Activated naive CD8-positive, alpha-beta T cell (primary cell): ENCODE results near the gene CRTC2.
"Not testable (repeated sequence)": the region's sequence is repeated elsewhere in the genome, so short reads cannot be mapped to it uniquely, and the experiment has no call there.

Experiments used
- H3K27ac Mint-ChIP-seq: one replicate; pipeline ENCODE4 v1.8.0; 2021; ENCODE audit warnings: mixed read lengths
- H3K27me3 Mint-ChIP-seq: one replicate; pipeline ENCODE4 v1.8.0; 2021; ENCODE audit warnings: mixed read lengths
- H3K36me3 Mint-ChIP-seq: one replicate; pipeline ENCODE4 v1.8.0; 2021; ENCODE audit warnings: mixed read lengths
- H3K4me1 Mint-ChIP-seq: one replicate; pipeline ENCODE4 v1.8.0; 2021; ENCODE audit warnings: low read depth, mixed read lengths
- H3K4me3 Mint-ChIP-seq: one replicate; pipeline ENCODE4 v1.8.0; 2021; ENCODE audit warnings: mild to moderate bottlenecking, mixed read lengths
- H3K9me3 Mint-ChIP-seq: one replicate; pipeline ENCODE4 v1.8.0; 2021; ENCODE audit warnings: low read depth, mixed read lengths

Gene CRTC2, protein sequence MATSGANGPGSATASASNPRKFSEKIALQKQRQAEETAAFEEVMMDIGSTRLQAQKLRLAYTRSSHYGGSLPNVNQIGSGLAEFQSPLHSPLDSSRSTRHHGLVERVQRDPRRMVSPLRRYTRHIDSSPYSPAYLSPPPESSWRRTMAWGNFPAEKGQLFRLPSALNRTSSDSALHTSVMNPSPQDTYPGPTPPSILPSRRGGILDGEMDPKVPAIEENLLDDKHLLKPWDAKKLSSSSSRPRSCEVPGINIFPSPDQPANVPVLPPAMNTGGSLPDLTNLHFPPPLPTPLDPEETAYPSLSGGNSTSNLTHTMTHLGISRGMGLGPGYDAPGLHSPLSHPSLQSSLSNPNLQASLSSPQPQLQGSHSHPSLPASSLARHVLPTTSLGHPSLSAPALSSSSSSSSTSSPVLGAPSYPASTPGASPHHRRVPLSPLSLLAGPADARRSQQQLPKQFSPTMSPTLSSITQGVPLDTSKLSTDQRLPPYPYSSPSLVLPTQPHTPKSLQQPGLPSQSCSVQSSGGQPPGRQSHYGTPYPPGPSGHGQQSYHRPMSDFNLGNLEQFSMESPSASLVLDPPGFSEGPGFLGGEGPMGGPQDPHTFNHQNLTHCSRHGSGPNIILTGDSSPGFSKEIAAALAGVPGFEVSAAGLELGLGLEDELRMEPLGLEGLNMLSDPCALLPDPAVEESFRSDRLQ

DNA sequence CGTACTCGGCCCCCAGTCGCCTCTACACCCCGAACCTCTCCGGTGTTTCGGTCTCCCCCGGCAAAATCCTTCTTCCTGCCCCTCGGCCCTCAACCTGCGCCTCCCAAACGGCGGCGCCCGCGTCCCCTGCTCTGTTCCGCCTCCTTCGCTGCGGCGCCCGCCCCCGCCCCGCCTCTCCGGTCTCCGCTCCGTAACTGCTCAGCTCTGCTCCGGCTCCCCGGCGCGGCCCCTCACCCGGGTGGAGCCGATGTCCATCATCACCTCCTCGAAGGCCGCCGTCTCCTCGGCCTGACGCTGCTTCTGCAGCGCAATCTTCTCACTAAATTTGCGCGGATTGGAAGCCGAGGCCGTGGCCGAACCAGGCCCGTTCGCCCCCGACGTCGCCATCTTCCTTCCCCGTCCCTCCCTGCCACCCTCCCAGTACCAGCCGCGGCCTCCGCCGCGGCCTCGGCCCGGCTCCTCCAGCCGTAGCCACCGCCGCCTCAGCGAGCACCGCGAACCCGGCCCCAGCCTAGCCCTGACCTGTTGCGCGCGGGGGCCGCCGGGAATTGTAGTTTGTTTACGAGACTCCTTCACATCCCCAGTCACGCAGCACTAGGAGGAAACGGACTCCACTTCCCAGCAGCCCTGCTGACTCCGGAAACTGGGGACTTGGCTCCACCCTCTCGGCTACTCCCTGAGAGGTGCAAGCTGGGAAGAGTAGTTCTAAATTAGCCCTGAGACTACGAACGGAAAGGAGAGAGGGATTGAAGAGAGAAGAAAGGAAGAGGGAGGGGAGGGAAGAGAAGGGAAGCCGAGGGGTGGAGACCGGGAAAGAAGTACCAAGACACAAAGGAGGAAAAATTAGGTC lies at the start of gene CRTC2:
Gene CRTC2 (minus strand): TSS at position 502 of the 850 bp plus-strand sequence. CDS start 115 bp downstream, at position 387.
- H3K27ac Mint-ChIP-seq, result peak within 1 kb of the TSS; percentile 96
- H3K4me1 Mint-ChIP-seq, result peaks cover 55% of the 10 kb centered on the region
- no peaks in the 10 kb centered on the region for H3K9me3 Mint-ChIP-seq
- peak within 1 kb of the TSS; percentile 100 for H3K4me3 Mint-ChIP-seq
- H3K27me3 Mint-ChIP-seq, result no peaks in the 10 kb centered on the region
- peaks cover 3% of the 10 kb centered on the region for H3K36me3 Mint-ChIP-seq

DNA sequence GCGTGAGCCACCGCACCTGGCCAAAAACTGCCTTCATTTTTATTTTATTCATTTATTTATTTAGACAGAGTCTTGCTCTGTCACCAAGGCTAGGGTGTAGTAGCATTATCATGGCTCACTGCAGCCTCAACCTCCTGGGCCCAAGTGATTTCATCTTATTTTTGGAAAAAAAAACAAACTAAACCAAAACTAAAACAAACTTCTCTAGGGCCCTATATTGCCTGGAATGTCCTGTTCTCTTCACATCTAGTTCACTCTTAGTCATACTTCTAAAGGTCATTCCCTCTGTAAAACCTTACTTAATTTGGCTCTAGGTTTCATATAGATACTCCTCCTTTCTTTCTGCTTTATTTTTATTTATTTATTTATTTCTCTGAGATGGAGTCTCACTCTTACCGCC lies 47.7 kb upstream of the CRTC2 start:
- H3K36me3 Mint-ChIP-seq, result no peaks in the 10 kb centered on the region
- no peaks in the 10 kb centered on the region for H3K9me3 Mint-ChIP-seq
- H3K4me1 Mint-ChIP-seq, result no peaks in the 10 kb centered on the region
- no peak overlapping the region for H3K27ac Mint-ChIP-seq
- H3K4me3 Mint-ChIP-seq, result no peak overlapping the region
- no peaks in the 10 kb centered on the region for H3K27me3 Mint-ChIP-seq

DNA sequence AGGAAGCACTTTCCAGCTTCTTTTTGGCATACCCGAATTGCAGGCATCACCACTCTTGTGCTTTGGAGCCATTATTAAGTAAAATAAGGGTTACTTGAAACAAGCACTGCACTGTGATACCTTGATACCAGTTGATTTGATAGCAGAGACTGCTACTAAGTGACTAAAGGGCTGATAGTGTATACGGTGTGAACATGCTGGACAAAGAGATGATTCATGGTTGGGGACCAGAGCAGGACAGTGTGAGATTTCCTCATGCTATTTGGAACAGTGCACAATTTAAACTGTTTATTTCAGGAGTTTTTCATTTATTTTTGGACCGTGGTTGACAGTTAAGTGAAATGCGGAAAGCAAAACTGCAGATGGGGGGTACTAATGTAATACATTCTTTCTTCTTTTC lies 42.0 kb upstream of the CRTC2 start:
- Mint-ChIP-seq H3K4me1 (peaks cover under 1% of the 10 kb centered on the region), H3K27me3 (no peaks in the 10 kb centered on the region), H3K36me3 (peaks cover 5% of the 10 kb centered on the region), H3K9me3 (no peaks in the 10 kb centered on the region), H3K27ac (no peak overlapping the region), H3K4me3 (no peak overlapping the region)

DNA sequence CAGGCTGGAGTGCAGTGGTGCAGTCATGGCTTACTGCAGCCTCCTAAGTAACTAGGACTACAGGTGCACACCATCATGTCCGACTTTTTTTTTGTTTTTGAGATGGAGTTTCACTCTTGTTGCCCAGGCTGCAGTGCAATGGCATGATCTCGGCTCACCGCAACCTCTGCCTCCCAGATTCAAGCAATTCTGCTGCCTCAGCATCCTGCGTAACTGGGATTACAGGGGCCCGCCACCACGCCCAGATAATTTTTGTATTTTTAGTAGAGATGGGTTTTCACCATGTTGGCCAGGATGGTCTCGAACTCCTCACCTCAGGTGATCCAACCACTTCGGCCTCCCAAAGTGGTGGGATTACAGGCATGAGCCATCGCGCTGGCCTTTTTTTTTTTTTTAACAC lies 38.5 kb upstream of the CRTC2 start:
- H3K4me3 Mint-ChIP-seq, H3K9me3 Mint-ChIP-seq, H3K27me3 Mint-ChIP-seq, H3K27ac Mint-ChIP-seq: not testable (repeated sequence)
- peaks cover 13% of the 10 kb centered on the region for H3K36me3 Mint-ChIP-seq
- peaks cover 17% of the 10 kb centered on the region for H3K4me1 Mint-ChIP-seq

DNA sequence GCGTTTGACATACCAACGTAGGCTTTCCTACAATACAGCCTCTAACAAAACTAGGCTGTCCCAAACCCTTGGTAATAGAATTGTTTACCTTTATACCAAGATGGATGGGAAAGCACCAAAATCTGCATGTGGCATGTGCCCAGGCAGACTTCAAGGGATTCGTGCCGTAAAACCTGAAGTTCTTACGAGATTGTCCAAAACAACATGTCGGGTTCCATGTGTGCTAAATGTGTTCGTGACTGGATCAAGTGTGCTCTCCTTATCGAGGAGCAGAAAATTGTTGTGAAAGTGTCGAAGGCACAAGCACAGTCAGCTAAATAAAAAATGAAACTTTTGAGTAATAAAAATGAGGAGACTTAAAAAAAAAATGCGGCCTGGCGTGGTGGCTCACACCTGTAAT lies 37.2 kb upstream of the CRTC2 start:
- Mint-ChIP-seq H3K27me3 (no peaks in the 10 kb centered on the region), H3K4me3 (peak overlapping the region; percentile 62), H3K4me1 (peaks cover 25% of the 10 kb centered on the region), H3K9me3 (no peaks in the 10 kb centered on the region), H3K27ac (peak overlapping the region; percentile 61), H3K36me3 (peaks cover 21% of the 10 kb centered on the region)

DNA sequence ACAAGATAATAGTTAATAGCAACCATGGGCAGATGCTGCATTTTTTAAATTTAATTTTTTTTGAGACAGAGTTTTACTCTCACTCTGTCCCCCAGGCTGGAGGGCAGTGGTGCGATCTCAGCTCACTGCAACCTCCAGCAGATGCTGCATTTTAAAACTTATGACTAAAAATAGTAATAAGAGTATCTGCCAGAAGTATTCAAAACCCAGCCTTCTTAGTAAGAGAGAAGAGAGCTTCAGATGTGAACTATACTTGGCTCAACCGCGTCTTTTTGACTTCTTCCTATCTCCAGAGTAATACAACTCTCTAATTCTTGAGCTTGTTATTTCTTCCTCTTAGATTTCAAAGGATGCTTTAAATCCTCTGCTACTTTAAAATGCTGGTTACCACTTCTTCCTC lies 36.8 kb upstream of the CRTC2 start:
- Mint-ChIP-seq H3K9me3 (no peaks in the 10 kb centered on the region), H3K4me3 (peak overlapping the region; percentile 62), H3K36me3 (peaks cover 21% of the 10 kb centered on the region), H3K27me3 (no peaks in the 10 kb centered on the region), H3K4me1 (peaks cover 29% of the 10 kb centered on the region), H3K27ac (peak overlapping the region; percentile 61)

DNA sequence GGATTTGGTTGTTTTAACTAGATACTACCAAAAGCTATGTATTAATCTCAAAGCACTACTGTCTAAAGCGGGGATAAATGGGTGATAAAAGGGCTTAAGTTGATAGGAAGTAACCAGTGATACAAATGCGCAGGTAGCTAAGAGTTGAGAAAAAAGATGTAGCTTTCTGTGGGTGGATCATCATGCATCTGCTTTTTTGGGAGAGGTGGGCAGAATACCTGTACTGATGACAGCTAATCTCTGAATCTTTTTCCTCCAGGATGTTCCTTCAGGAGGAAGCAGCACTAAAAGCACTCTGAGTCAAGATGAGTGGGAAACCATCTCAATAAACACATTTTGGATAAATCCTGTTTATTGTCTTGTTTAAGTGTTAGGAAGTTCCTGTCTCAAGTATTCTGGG lies 33.4 kb upstream of the CRTC2 start:
- Mint-ChIP-seq H3K4me3 (peak overlapping the region; percentile 99), H3K9me3 (no peaks in the 10 kb centered on the region), H3K27me3 (no peaks in the 10 kb centered on the region), H3K27ac (peak overlapping the region; percentile 99), H3K36me3 (peaks cover 21% of the 10 kb centered on the region), H3K4me1 (peaks cover 38% of the 10 kb centered on the region)

DNA sequence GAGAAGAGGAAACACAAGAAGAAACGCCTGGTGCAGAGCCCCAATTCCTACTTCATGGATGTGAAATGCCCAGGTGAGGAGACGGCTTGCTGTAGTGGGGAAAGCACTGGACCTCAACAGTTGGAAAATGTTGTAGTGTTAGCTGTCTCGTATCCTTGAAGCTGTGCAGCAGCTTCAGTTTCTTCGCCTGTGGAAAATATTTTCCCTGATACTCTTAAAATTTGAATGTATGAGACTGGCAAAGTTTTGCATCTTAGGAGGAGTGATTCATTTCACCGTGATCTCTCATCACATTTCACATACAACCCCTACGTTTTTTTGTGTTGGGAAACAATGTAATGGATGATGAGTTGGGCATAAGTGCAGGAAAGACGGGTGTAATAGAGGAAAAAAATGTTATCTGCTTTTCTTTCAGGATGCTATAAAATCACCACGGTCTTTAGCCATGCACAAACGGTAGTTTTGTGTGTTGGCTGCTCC lies 32.8 kb upstream of the CRTC2 start:
- Mint-ChIP-seq H3K9me3 (no peaks in the 10 kb centered on the region), H3K27me3 (no peaks in the 10 kb centered on the region), H3K27ac (peak overlapping the region; percentile 99), H3K4me3 (peak overlapping the region; percentile 99), H3K4me1 (peaks cover 43% of the 10 kb centered on the region), H3K36me3 (peaks cover 21% of the 10 kb centered on the region)

DNA sequence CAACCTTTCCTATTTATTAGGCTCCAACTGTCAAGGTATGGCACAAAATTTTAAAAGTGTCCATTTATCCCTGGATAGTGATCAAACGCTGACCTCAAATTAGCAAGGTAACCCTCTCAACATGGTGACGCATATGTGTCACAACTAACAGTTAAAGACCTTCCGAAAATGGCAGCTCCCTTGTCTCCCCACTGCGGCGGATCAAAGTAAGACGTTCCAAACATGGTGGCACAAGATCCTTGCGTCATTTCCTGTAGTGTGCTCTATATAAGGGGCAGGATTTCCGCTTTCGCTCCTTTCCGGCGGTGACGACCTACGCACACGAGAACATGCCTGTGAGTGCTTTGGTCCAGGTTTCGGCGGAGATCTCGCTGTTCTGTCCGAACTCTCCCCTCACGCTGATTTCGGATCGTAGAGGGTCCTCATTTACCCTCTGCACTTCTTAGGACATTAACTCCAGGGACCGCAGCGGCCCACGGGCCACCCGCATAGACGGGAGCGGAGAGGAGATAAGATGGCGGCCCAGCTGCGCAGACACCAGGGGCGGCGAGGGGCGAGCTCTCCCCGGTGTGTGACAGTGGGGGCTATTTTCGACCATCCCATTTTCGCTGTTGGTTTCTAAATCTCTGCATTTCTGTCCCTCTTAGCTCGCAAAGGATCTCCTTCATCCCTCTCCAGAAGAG lies 32.2 kb upstream of the CRTC2 start, which contains the start of gene RPS27:
Gene RPS27 (plus strand): TSS at position 295 of the 683 bp plus-strand sequence. CDS start 35 bp downstream, at position 330.
- H3K27me3 Mint-ChIP-seq, result no peaks in the 10 kb centered on the region
- H3K9me3 Mint-ChIP-seq, result no peaks in the 10 kb centered on the region
- peak within 1 kb of the TSS; percentile 99 for H3K4me3 Mint-ChIP-seq
- H3K36me3 Mint-ChIP-seq, result peaks cover 18% of the 10 kb centered on the region
- peak within 1 kb of the TSS; percentile 99 for H3K27ac Mint-ChIP-seq
- peaks cover 48% of the 10 kb centered on the region for H3K4me1 Mint-ChIP-seq

DNA sequence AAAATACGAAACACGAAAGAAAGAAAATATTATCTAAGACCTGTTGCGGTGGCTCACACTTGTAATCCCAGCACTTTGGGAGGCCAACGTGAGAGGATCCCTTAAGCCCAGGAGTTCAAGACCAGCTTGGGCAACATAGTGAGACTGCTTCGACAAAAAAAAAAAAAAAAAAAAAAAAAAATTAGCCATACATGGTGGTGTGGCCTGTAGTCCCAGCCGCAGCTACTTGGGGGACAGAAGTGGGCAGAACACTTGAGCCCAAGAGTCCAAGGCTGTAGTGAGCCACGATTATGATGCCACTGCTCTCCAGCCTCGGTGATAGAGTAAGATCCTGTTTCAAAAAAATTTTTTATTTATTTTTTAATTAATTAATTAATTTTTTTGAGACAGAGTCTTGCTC lies 29.2 kb upstream of the CRTC2 start:
- peaks cover 51% of the 10 kb centered on the region for H3K4me1 Mint-ChIP-seq
- no peaks in the 10 kb centered on the region for H3K27me3 Mint-ChIP-seq
- H3K36me3 Mint-ChIP-seq, result peaks cover 12% of the 10 kb centered on the region
- H3K9me3 Mint-ChIP-seq, result no peaks in the 10 kb centered on the region
- H3K4me3 Mint-ChIP-seq, result no peak overlapping the region
- no peak overlapping the region for H3K27ac Mint-ChIP-seq

DNA sequence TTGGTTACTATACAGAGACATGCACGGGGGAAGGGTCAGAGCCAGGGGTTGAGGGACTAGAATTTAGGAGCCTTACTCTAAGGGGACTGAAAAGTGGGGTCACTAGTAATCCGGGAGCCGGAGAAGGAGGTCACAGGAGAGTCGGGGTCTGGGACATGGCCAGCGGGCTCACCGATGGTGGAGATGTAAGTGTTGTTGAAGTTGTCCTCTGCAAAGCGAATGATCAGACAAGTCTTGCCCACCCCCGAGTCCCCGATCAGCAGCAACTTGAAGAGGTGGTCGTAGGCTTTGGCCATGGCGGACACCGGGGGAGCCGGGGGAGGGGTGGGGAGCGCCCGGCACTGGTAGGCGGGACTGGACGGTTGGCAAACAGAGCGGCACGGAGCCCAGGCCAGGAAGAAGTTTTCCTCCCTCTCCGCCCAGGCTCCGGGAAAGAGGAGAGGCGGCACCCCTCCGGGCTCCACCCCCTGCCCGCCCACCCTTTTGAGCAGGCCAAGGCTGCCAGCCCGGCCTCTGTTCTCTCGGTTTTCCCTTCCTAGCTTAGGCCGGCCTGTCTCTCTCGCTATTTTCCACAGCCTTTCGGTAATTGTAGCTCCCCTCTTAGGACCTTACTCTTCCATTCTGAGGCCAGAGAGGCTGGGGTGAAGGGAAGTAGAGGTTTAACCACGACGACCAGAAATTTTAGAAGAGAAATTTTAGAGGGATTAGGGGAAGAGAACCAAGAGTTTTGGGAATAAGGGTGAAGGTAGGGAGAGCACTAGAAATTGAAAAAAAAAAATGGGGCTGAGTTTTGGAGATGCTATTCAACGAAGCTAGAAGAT lies 27.7 kb upstream of the CRTC2 start, which contains the start of gene RAB13:
Gene RAB13 (minus strand): TSS at position 399 of the 821 bp plus-strand sequence. CDS start 103 bp downstream, at position 296.
- peaks cover 40% of the 10 kb centered on the region for H3K4me1 Mint-ChIP-seq
- peak within 1 kb of the TSS; percentile 99 for H3K27ac Mint-ChIP-seq
- no peaks in the 10 kb centered on the region for H3K27me3 Mint-ChIP-seq
- peaks cover 1% of the 10 kb centered on the region for H3K36me3 Mint-ChIP-seq
- H3K4me3 Mint-ChIP-seq, result peak within 1 kb of the TSS; percentile 96
- H3K9me3 Mint-ChIP-seq, result no peaks in the 10 kb centered on the region

DNA sequence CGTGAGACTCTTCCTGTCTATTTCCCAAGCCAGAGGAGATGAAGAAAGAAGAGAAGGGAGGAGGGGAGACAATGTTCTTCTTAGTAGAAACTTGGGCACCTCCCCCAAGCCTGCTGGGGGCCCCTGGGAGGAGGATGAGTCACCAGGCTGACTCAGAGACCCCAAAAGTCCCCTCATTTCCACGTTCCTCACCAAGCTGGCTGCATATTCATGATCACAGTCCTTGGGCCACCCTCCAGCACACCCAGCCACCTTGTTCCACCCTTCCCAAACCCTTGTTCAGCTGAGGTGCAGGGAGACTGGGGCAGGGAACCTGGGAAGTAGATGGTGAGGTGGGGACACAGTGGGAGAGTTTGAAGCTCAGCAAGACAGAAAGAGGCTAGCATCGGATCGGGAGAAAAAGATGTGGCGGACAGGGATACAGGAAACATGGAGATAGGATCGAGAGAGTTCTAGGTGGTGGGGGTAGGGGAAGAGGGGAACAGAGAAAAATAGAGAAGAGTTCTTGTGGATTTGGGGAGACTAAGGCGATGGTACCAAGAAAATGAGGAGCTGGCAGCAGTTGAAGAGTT lies 27.0 kb upstream of the CRTC2 start:
- peak overlapping the region; percentile 96 for H3K4me3 Mint-ChIP-seq
- no peaks in the 10 kb centered on the region for H3K36me3 Mint-ChIP-seq
- H3K27me3 Mint-ChIP-seq, result no peaks in the 10 kb centered on the region
- no peaks in the 10 kb centered on the region for H3K9me3 Mint-ChIP-seq
- peaks cover 36% of the 10 kb centered on the region for H3K4me1 Mint-ChIP-seq
- H3K27ac Mint-ChIP-seq, result peak overlapping the region; percentile 99
